A673 (cell line): ENCODE data around the gene WDR43.

ENCODE experiments used
- CTCF ChIP-seq: fragments of 300-800, 200-600 bp; sonication (generic); conservative IDR thresholded peaks from 2 replicates; pipeline ENCODE4 v1.5.1; 2017; ENCODE audit warnings: low read depth, mild to moderate bottlenecking, antibody characterized with exemption, low read length, moderate library complexity, mixed read lengths
- EZH2 ChIP-seq: fragments of 200-600 bp; sonication (generic); IDR thresholded peaks from 2 replicates; pipeline ENCODE4 v1.6.1; 2017; ENCODE audit warnings: borderline replicate concordance, low read depth, mild to moderate bottlenecking, mixed read lengths, antibody characterized with exemption, low read length; ENCODE audit not compliant: poor library complexity, severe bottlenecking

GRCh38 chr2:28981016-28981441 is 86.6 kb downstream of the WDR43 start, which contains the start of gene TOGARAM2:
- TF ChIP-seq CTCF (no peak), EZH2 (no peak)
